Activated B cell treated with CpG ODN at 0.5 μM for 24 hours (primary cell): ENCODE results near the gene GANAB. TPM values are rescaled to one million over a fixed set of nuclear protein-coding genes. Genes with fewer than 3 reads are reported as not detected.

ENCODE experiments used
- ATAC-seq: fragments of 200-7000 bp; cut with Tn5 transposase; one replicate; pipeline ENCODE4 v1.10.0; 2021; ENCODE audit warnings: low read depth, mild to moderate bottlenecking, moderate library complexity
- CTCF ChIA-PET: fragments of 350-600 bp; sonication (Branson Sonifier 250); formaldehyde crosslinking; loops from one replicate; lab custom pipeline; 2021; ENCODE audit warnings: antibody characterized with exemption; lab: Charles Lee
- POLR2A ChIA-PET: fragments of 350-600 bp; sonication (Branson Sonifier 250); formaldehyde crosslinking; loops from one replicate; lab custom pipeline; 2021; ENCODE audit warnings: antibody characterized with exemption; lab: Charles Lee
- DNase-seq: peaks from one replicate; pipeline ENCODE4 v3.0.0; 2022
- H3K27ac Mint-ChIP-seq: one replicate; pipeline ENCODE4 v1.8.0; 2020; ENCODE audit warnings: mixed read lengths
- H3K27me3 Mint-ChIP-seq: one replicate; pipeline ENCODE4 v1.8.0; 2021; ENCODE audit warnings: mixed read lengths
- H3K36me3 Mint-ChIP-seq: one replicate; pipeline ENCODE4 v1.8.0; 2021; ENCODE audit warnings: low read depth, mixed read lengths
- H3K4me1 Mint-ChIP-seq: one replicate; pipeline ENCODE4 v1.8.0; 2021; ENCODE audit warnings: mixed read lengths
- H3K4me3 Mint-ChIP-seq: one replicate; pipeline ENCODE4 v1.8.0; 2020; ENCODE audit warnings: mild to moderate bottlenecking, mixed read lengths
- H3K9me3 Mint-ChIP-seq: one replicate; pipeline ENCODE4 v1.8.0; 2020; ENCODE audit warnings: mixed read lengths
- CTCF ChIP-seq: fragments of 200-600 bp; IDR thresholded peaks from one replicate; pipeline ENCODE4 v1.8.0; 2022; ENCODE audit warnings: antibody characterized with exemption, mild to moderate bottlenecking
- intact Hi-C: fragments of 100-400 bp; cut with micrococcal nuclease; formaldehyde crosslinking; loops from one replicate; pipeline ENCODE4 v1.15.1; 2024
- total RNA-seq: library from RNA; stranded (reverse); gene quantifications from 2 replicates; pipeline ENCODE4 v1.2.3, GENCODE V29; 2022

The GANAB gene
- total RNA-seq, 1 donor from 2014 or later, result 187 TPM

- peaks cover 45% of the 10 kb centered on the region for H3K4me1 Mint-ChIP-seq
- intact Hi-C loops, result loop anchor here (1.0 to 2.0 kb wide), 9 partner anchors 12 to 216 kb away; partner anchors contain the start of genes EML3, GANAB, INTS5 and TMEM179B
- no peaks in the 10 kb centered on the region for H3K27me3 Mint-ChIP-seq
- POLR2A ChIA-PET, result interaction anchor here (0.7 to 12.8 kb wide), 58 partner anchors 11 to 1653 kb away, joined by 3 to 400 read pairs (median 6); partner anchors contain the start of genes B3GAT3, BSCL2, COX8A and EEF1G
- no peak for TF ChIP-seq CTCF
- H3K27ac Mint-ChIP-seq, result peak within 1 kb of the TSS; percentile 88
- H3K36me3 Mint-ChIP-seq, result peaks cover 48% of the 10 kb centered on the region
- H3K4me3 Mint-ChIP-seq, result peak within 1 kb of the TSS; percentile 97
- no peaks in the 10 kb centered on the region for H3K9me3 Mint-ChIP-seq
- ATAC-seq (peak; percentile 89), DNase-seq (peak; percentile 95)
- CTCF ChIA-PET, result interaction anchor here (0.8 to 2.1 kb wide), 11 partner anchors 10 to 241 kb away, joined by 3 to 12 read pairs (median 4); partner anchors contain the start of genes INTS5, SLC3A2 and TUT1
These were observed 18.7 kb upstream of the GANAB start, which contains the start of the genes C11orf98 and CSKMT for GRCh38 chr11:62665075-62665598. Gene C11orf98 (minus strand): TSS chr11:62665210. CDS start chr11:62665169, 41 bp downstream. Gene CSKMT (plus strand): TSS chr11:62665312. CDS start chr11:62665880, 568 bp downstream.

DNA sequence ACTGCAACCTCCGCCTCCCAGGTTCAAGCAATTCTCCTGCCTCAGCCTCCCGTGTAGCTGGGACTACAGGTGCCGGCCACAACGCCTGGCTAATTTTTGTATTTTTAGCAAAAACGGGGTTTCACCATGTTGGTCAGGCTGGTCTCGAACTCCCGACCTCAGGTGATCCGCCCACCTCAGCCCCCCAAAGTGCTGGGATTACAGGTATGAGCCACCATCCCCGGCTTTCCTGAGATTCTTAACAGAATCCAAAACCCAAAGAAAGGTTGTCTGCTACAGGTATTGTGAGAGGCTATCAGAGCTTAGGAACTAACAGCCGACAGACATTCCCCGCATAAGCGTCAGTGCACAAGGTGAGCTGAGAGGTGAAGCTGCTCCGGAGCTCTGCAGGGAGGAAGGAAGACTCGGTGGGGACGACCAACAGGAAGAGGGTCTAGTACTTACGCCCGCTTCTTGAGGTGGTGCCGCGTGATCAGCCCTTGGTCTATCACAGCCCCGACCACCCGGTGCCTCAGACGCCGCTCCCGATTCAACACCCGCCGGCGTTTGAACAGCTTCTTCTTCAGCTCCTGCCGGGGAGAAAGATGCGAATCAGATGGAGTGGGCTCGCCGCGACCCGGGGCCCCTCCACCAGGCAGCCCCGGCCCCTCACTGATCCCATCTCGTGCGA, 18.1 kb upstream of the GANAB start:
- Mint-ChIP-seq H3K36me3 (peaks cover 48% of the 10 kb centered on the region), H3K4me3 (peak overlapping the region; percentile 97), H3K27me3 (no peaks in the 10 kb centered on the region), H3K4me1 (peaks cover 40% of the 10 kb centered on the region), H3K27ac (peak overlapping the region; percentile 88), H3K9me3 (no peaks in the 10 kb centered on the region)
- TF ChIP-seq CTCF, result no peak
- POLR2A ChIA-PET, result interaction anchor here (0.6 to 12.8 kb wide), 55 partner anchors 11 to 1653 kb away, joined by 3 to 400 read pairs (median 7); partner anchors contain the start of genes B3GAT3, BSCL2, COX8A and EEF1G
- intact Hi-C loops, result loop anchor here (1.0 to 2.0 kb wide), 9 partner anchors 11 to 217 kb away; partner anchors contain the start of genes EML3, GANAB, INTS5 and TMEM179B
- peak; percentile 43 for ATAC-seq
- CTCF ChIA-PET, result interaction anchor here (0.8 to 2.1 kb wide), 11 partner anchors 10 to 240 kb away, joined by 3 to 12 read pairs (median 4); partner anchors contain the start of genes INTS5, SLC3A2 and TUT1
- DNase-seq, result no peak

DNA sequence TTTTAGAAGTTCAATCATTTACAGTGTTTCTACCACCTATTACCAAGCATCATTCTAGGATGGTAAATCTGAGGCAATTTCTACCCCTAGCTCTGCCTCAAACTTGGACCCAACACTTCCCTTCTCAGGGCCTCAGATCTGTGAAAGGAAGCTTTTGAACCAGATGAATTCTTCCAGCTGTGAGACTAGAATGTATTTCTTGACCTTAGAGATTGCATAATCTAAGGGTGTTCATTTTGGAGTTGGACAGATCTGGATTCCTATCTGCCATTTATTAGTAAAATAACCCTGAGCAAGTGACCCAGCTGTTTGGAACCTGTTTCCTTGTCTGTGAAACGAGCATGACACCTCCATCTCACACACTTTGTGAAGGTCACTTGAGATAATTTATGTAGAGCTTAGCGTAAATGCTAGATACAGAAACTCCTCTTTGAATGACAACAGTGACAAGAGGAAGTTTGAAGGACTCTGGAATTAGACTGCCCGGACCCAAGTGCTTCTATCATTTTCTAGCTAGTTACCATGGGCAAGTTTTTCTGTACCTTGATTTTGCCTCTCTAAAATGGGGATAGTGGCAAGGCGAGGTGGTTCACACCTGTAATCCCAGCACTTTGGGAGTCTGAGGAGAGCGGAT, 10.5 kb upstream of the GANAB start:
- intact Hi-C loops, result no loop called here
- ChIA-PET CTCF (interaction anchor here (0.6 kb wide), 1 partner anchor 13 kb away, joined by 3 read pairs; no protein-coding TSS in a partner anchor), POLR2A (interaction anchor here (0.6 to 8.6 kb wide), 6 partner anchors 11 to 130 kb away, joined by 3 to 400 read pairs (median 4); partner anchors contain the start of genes C11orf98, CSKMT, GANAB and LBHD1)
- H3K9me3 Mint-ChIP-seq, result no peaks in the 10 kb centered on the region
- no peak for ATAC-seq
- H3K4me3 Mint-ChIP-seq, result no peak overlapping the region
- no peak overlapping the region for H3K27ac Mint-ChIP-seq
- H3K36me3 Mint-ChIP-seq, result peaks cover 13% of the 10 kb centered on the region
- no peaks in the 10 kb centered on the region for H3K27me3 Mint-ChIP-seq
- H3K4me1 Mint-ChIP-seq, result peaks cover 17% of the 10 kb centered on the region
- no peak for DNase-seq
- no peak for TF ChIP-seq CTCF

GRCh38 chr11:62654297-62654696, 7.9 kb upstream of the GANAB start:
- peak overlapping the region; percentile 72 for H3K27ac Mint-ChIP-seq
- CTCF ChIA-PET, result interaction anchor here (0.9 kb wide), 1 partner anchor 10 kb away, joined by 3 read pairs; the partner anchor contains the start of gene C11orf98
- POLR2A ChIA-PET, result interaction anchor here (0.7 to 8.6 kb wide), 13 partner anchors 9 to 202 kb away, joined by 3 to 400 read pairs (median 8); partner anchors contain the start of genes B3GAT3, C11orf98, CSKMT and EML3
- intact Hi-C loops, result no loop called here
- peak overlapping the region; percentile 67 for H3K4me3 Mint-ChIP-seq
- peaks cover 28% of the 10 kb centered on the region for H3K4me1 Mint-ChIP-seq
- DNase-seq (no peak), ATAC-seq (no peak)
- H3K36me3 Mint-ChIP-seq, result peaks cover 13% of the 10 kb centered on the region
- no peak for TF ChIP-seq CTCF
- no peaks in the 10 kb centered on the region for H3K9me3 Mint-ChIP-seq
- H3K27me3 Mint-ChIP-seq, result no peaks in the 10 kb centered on the region
